H9 (cell line): Measurements from ENCODE around the gene RYR3. TPM values are rescaled to one million over a fixed set of nuclear protein-coding genes. Genes with fewer than 3 reads are reported as not detected.

Experiments
- DNase-seq: peaks from one replicate; pipeline ENCODE4 v3.0.0-alpha.2; 2017
- H2AFZ ChIP-seq: one replicate; pipeline ENCODE4 v1.6.1; 2013; ENCODE audit warnings: mild to moderate bottlenecking, low read length, control low read depth, moderate library complexity
- H2AK5ac ChIP-seq: 2 replicates; pipeline ENCODE4 v1.6.1; 2013; ENCODE audit warnings: low read length, control low read depth, mixed read lengths; ENCODE audit not compliant: insufficient read length
- H2BK120ac ChIP-seq: one replicate; pipeline ENCODE4 v1.6.1; 2013; ENCODE audit warnings: low read depth, mild to moderate bottlenecking, low read length, control low read depth, inconsistent platforms; ENCODE audit not compliant: poor library complexity, severe bottlenecking
- H2BK12ac ChIP-seq: 2 replicates; pipeline ENCODE4 v1.6.1; 2013; ENCODE audit warnings: low read length, control low read depth, mixed read lengths, low read depth; ENCODE audit not compliant: insufficient read length
- H2BK15ac ChIP-seq: 2 replicates; pipeline ENCODE4 v1.6.1; 2013; ENCODE audit warnings: low read depth, low read length, control low read depth
- H2BK20ac ChIP-seq: one replicate; pipeline ENCODE4 v1.6.1; 2013; ENCODE audit warnings: low read depth, mild to moderate bottlenecking, low read length, control low read depth, inconsistent platforms; ENCODE audit not compliant: poor library complexity, severe bottlenecking
- H2BK5ac ChIP-seq: 2 replicates; pipeline ENCODE4 v1.6.1; 2013; ENCODE audit warnings: low read length, control low read depth, mixed read lengths; ENCODE audit not compliant: insufficient read length
- H3K14ac ChIP-seq: 2 replicates; pipeline ENCODE4 v1.6.1; 2013; ENCODE audit warnings: low read length, control low read depth; ENCODE audit not compliant: insufficient read depth
- H3K18ac ChIP-seq: 2 replicates; pipeline ENCODE4 v1.6.1; 2013; ENCODE audit warnings: low read depth, mild to moderate bottlenecking, mixed read lengths, low read length, control low read depth; ENCODE audit not compliant: insufficient read length
- H3K23ac ChIP-seq: 2 replicates; pipeline ENCODE4 v1.6.1; 2013; ENCODE audit warnings: low read length, control low read depth, mixed read lengths, low read depth; ENCODE audit not compliant: insufficient read length
- H3K23me2 ChIP-seq: 2 replicates; pipeline ENCODE4 v1.6.1; 2013; ENCODE audit warnings: low read depth, mild to moderate bottlenecking, mixed read lengths, low read length, control low read depth; ENCODE audit not compliant: insufficient read length, poor library complexity, severe bottlenecking
- H3K27ac ChIP-seq: 2 replicates; pipeline ENCODE4 v1.5.1; 2013; ENCODE audit warnings: low read length, control low read depth, mixed read lengths, low read depth; ENCODE audit not compliant: insufficient read length
- H3K27me3 ChIP-seq: 2 replicates; pipeline ENCODE4 v1.6.1; 2013; ENCODE audit warnings: low read length, control low read depth, inconsistent platforms; ENCODE audit not compliant: insufficient read depth
- H3K4ac ChIP-seq: 2 replicates; pipeline ENCODE4 v1.6.1; 2013; ENCODE audit warnings: low read depth, mild to moderate bottlenecking, control low read depth, inconsistent platforms, low read length, moderate library complexity
- H3K4me1 ChIP-seq: 2 replicates; pipeline ENCODE4 v1.6.1; 2013; ENCODE audit warnings: low read length, control low read depth, inconsistent platforms; ENCODE audit not compliant: insufficient read depth
- H3K4me2 ChIP-seq: 2 replicates; pipeline ENCODE4 v1.6.1; 2013; ENCODE audit warnings: low read length, control low read depth, mixed read lengths; ENCODE audit not compliant: insufficient read length, insufficient read depth
- H3K56ac ChIP-seq: 2 replicates; pipeline ENCODE4 v1.6.1; 2013; ENCODE audit warnings: low read depth, mild to moderate bottlenecking, mixed read lengths, low read length, control low read depth; ENCODE audit not compliant: insufficient read length
- H3K79me1 ChIP-seq: 2 replicates; pipeline ENCODE4 v1.6.1; 2013; ENCODE audit warnings: low read depth, mild to moderate bottlenecking, moderate library complexity, low read length, control low read depth, inconsistent platforms; ENCODE audit not compliant: insufficient read depth, poor library complexity, severe bottlenecking
- H3K79me2 ChIP-seq: 2 replicates; pipeline ENCODE4 v1.6.1; 2013; ENCODE audit warnings: low read length, control low read depth, inconsistent platforms; ENCODE audit not compliant: insufficient read depth
- H3K9ac ChIP-seq: 2 replicates; pipeline ENCODE4 v1.6.1; 2013; ENCODE audit warnings: low read length, control low read depth, mixed read lengths; ENCODE audit not compliant: insufficient read length; ENCODE audit errors: extremely low read depth
- H3K9me3 ChIP-seq: one replicate; pipeline ENCODE4 v1.6.1; 2013; ENCODE audit warnings: low read depth, low read length, inconsistent platforms; ENCODE audit not compliant: control insufficient read depth
- H3T11ph ChIP-seq: one replicate; pipeline ENCODE4 v1.6.1; 2013; ENCODE audit warnings: mild to moderate bottlenecking, low read length, control low read depth, inconsistent platforms
- H4K20me1 ChIP-seq: one replicate; pipeline ENCODE4 v1.6.1; 2013; ENCODE audit not compliant: control insufficient read depth, insufficient read length, insufficient read depth
- H4K5ac ChIP-seq: 2 replicates; pipeline ENCODE4 v1.6.1; 2013; ENCODE audit warnings: low read depth, mild to moderate bottlenecking, mixed read lengths, low read length, control low read depth; ENCODE audit not compliant: insufficient read length
- H4K8ac ChIP-seq: replicated peaks from 2 replicates; pipeline ENCODE4 v1.6.1; 2013; ENCODE audit warnings: low read length, control low read depth, mixed read lengths, low read depth; ENCODE audit not compliant: insufficient read length
- H4K91ac ChIP-seq: 2 replicates; pipeline ENCODE4 v1.6.1; 2013; ENCODE audit warnings: low read depth, mild to moderate bottlenecking, moderate library complexity, mixed read lengths, low read length, control low read depth; ENCODE audit not compliant: insufficient read length
- H3K27ac Mint-ChIP-seq, 3 experiments: 2 replicates in 2 of 3; 3 replicates in 1 of 3; pipeline ENCODE4 v1.8.0; 2020 to 2021; ENCODE audit warnings: mixed read lengths in 3 of 3, mild to moderate bottlenecking in 1 of 3, moderate library complexity in 1 of 3
- H3K27me3 Mint-ChIP-seq: 2 replicates; pipeline ENCODE4 v1.8.0; 2021; ENCODE audit warnings: low read depth, mild to moderate bottlenecking, moderate library complexity, mixed read lengths
- H3K36me3 Mint-ChIP-seq, 3 experiments: 2 replicates in 2 of 3; 3 replicates in 1 of 3; pipeline ENCODE4 v1.8.0; 2020 to 2021; ENCODE audit warnings: low read depth in 3 of 3, mixed read lengths in 3 of 3; ENCODE audit not compliant: insufficient read depth in 1 of 3
- H3K4me1 Mint-ChIP-seq, 2 experiments: 2 replicates each; pipeline ENCODE4 v1.8.0; 2020; ENCODE audit warnings: mixed read lengths in 2 of 2
- H3K4me3 Mint-ChIP-seq, 2 experiments: 2 replicates in 1 of 2; 3 replicates in 1 of 2; pipeline ENCODE4 v1.8.0; 2020 to 2021; ENCODE audit warnings: mild to moderate bottlenecking in 2 of 2, mixed read lengths in 2 of 2, moderate library complexity in 1 of 2
- H3K9me3 Mint-ChIP-seq, 2 experiments: 2 replicates in 1 of 2; 3 replicates in 1 of 2; pipeline ENCODE4 v1.8.0; 2020; ENCODE audit warnings: mild to moderate bottlenecking in 2 of 2, mixed read lengths in 2 of 2, moderate library complexity in 1 of 2
- CTCF ChIP-seq: fragments of 200-600 bp; sonication (generic); conservative IDR thresholded peaks from 3 replicates; pipeline ENCODE4 v1.8.0; 2021; ENCODE audit warnings: antibody characterized with exemption, mild to moderate bottlenecking
- WGBS: extraction: QIAGEN DNeasy Blood & Tissue Kit; methylation state at CpG from one replicate; pipeline ENCODE4 v1.1.7; 2013; ENCODE audit warnings: missing lambda C conversion rate, low lambda C conversion rate, mixed read lengths; ENCODE audit not compliant: insufficient read length; ENCODE audit errors: extremely low coverage; 5-methylcytosine and 5-hydroxymethylcytosine counted together
- total RNA-seq: library from RNA; stranded (reverse); gene quantifications from 2 replicates; pipeline ENCODE4 v1.2.1, GENCODE V29; 2021

RYR3 gene
- total RNA-seq, 1 experiment from 2014 or later: 0.85 TPM

- H3K27ac Mint-ChIP-seq: no peak overlapping the region
- Histone ChIP-seq H2AK5ac (no peak overlapping the region), H3K27ac (no peak overlapping the region), H2BK15ac (no peak overlapping the region), H2AFZ (no peak overlapping the region), H3K79me1 (no peaks in the 10 kb centered on the region), H3K56ac (no peak overlapping the region), H3K4ac (no peak overlapping the region), H3K4me1 (no peaks in the 10 kb centered on the region; the same call in 1 of the 2 replicates), H3K9ac (no peak overlapping the region), H3K27me3 (no peaks in the 10 kb centered on the region), H4K5ac (no peak overlapping the region), H2BK20ac (no peak overlapping the region), H4K20me1 (no peaks in the 10 kb centered on the region), H2BK120ac (no peak overlapping the region), H3K79me2 (no peaks in the 10 kb centered on the region), H3K18ac (no peak overlapping the region), H3K23me2 (no peaks in the 10 kb centered on the region), H4K91ac (no peak overlapping the region), H4K8ac (no peak overlapping the region), H3K14ac (no peak overlapping the region), H3T11ph (no peak overlapping the region), H3K23ac (no peak overlapping the region), H2BK12ac (no peak overlapping the region), H2BK5ac (no peak overlapping the region), H3K9me3 (no peaks in the 10 kb centered on the region), H3K4me2 (no peak overlapping the region)
- no peak overlapping the region for H3K4me3 Mint-ChIP-seq
- no peaks in the 10 kb centered on the region; the same call in 1 of the 2 replicates for H3K27me3 Mint-ChIP-seq
- TF ChIP-seq CTCF: no peak
- peaks cover 5% of the 10 kb centered on the region in 2 experiments for H3K4me1 Mint-ChIP-seq
- no peaks in the 10 kb centered on the region for H3K9me3 Mint-ChIP-seq
- DNase-seq: no peak
- no peaks in the 10 kb centered on the region for H3K36me3 Mint-ChIP-seq
- no CpG with 5 or more reads among the region's 3 CpGs for WGBS
Measured at GRCh38 chr15:33535135-33535534, 224.4 kb downstream of the RYR3 start.
